ENCODE results near the gene ASTL. TPM values are rescaled to one million over a fixed set of nuclear protein-coding genes. Genes with fewer than 3 reads are reported as not detected.
A peak's percentile ranks its signal among the peaks of the same experiment; 100 is the strongest.
"Not testable (repeated sequence)": the region's sequence is repeated elsewhere in the genome, so short reads cannot be mapped to it uniquely, and the experiment has no call there.

Gene ASTL
- total and polyA plus RNA-seq, 4 donors, result 0.27 to 0.33 (median 0.28) TPM; not detected in 1

DNA sequence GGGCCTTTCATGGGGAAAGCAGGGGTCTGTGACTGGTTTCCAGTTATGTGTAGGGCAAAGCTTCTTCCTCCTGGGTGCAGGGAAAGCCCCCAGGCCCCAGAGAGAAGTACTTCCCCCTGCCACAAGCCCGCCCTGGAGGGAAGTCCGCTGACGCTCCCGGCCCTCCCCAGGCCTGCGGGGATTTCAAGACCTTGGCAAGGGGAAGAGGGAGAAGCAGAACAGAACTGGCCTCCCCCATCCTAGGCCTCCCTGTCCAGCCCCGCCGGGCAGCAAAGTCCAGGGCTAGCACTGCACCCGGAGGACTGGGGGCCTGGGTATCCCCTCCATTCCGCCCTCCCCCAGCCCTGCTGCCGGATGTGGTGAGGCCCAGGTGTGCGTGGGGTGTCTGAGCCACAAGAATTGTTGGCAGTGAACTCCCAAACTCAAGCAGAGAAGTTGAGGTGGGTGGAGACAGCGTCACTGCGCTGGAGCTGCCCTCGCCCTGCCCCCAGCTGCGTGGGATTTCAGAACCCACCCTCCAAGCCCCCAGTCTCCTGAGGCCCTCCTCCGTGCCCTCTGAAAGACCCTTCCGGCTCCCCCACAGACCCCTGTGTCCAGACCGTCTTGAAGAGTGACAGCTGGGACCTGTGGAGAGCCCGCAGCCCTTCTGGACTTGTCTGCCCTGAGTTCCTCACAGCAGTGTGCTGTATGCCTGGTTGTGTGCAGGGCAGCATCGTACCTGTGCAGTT, 8.0 kb upstream of the ASTL start:
- DNase-seq (ENCODE audit: low read depth in 4 of 6, low spot score in 6 of 6), result no peak
- peaks cover 10% of the 10 kb centered on the region for H3K36me3 ChIP-seq (ENCODE audit: control insufficient read depth, insufficient read depth, low read length)

DNA sequence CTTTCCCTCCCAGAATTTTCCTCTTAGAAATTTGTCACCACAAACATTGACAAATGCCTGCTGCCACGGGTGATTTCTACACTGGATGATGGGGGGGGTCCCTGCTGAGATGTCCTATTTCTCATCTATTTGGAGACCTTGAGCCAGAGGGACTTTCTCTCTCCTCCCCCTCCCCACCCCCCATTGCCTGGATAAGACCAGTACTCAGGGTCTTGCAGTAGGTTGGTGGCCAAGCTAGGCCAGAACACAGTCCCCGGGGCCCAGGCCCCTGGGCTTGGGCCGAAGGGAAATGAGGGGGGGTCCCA, 7.5 kb upstream of the ASTL start:
- DNase-seq (ENCODE audit: low read depth in 4 of 6, low spot score in 6 of 6), result no peak
- WGBS (ENCODE audit: insufficient coverage), result 71% methylated on average over 2 of the region's 3 CpGs
- Histone ChIP-seq H3K27me3 (ENCODE audit: control insufficient read depth, insufficient read depth, low read length) (peaks cover 29% of the 10 kb centered on the region), H3K27ac (ENCODE audit: low read depth, low read length) (no peak overlapping the region), H3K36me3 (ENCODE audit: control insufficient read depth, insufficient read depth, low read length) (peaks cover 10% of the 10 kb centered on the region), H3K4me3 (ENCODE audit: low read depth, low read length) (no peak overlapping the region), H3K9me3 (ENCODE audit: control insufficient read depth, insufficient read depth, low read length) (no peaks in the 10 kb centered on the region), H3K4me1 (ENCODE audit: control insufficient read depth, insufficient read depth, low read length) (peaks cover 49% of the 10 kb centered on the region)

More for the DNA sequence above, 8.0 kb upstream of the ASTL start:
- Histone ChIP-seq H3K4me3 (ENCODE audit: low read depth, low read length) (no peak overlapping the region), H3K27ac (ENCODE audit: low read depth, low read length) (no peak overlapping the region), H3K4me1 (ENCODE audit: control insufficient read depth, insufficient read depth, low read length) (peaks cover 49% of the 10 kb centered on the region), H3K27me3 (ENCODE audit: control insufficient read depth, insufficient read depth, low read length) (peaks cover 29% of the 10 kb centered on the region), H3K9me3 (ENCODE audit: control insufficient read depth, insufficient read depth, low read length) (no peaks in the 10 kb centered on the region)
- 80% methylated on average over 13 of the region's 20 CpGs for WGBS (ENCODE audit: insufficient coverage)

DNA sequence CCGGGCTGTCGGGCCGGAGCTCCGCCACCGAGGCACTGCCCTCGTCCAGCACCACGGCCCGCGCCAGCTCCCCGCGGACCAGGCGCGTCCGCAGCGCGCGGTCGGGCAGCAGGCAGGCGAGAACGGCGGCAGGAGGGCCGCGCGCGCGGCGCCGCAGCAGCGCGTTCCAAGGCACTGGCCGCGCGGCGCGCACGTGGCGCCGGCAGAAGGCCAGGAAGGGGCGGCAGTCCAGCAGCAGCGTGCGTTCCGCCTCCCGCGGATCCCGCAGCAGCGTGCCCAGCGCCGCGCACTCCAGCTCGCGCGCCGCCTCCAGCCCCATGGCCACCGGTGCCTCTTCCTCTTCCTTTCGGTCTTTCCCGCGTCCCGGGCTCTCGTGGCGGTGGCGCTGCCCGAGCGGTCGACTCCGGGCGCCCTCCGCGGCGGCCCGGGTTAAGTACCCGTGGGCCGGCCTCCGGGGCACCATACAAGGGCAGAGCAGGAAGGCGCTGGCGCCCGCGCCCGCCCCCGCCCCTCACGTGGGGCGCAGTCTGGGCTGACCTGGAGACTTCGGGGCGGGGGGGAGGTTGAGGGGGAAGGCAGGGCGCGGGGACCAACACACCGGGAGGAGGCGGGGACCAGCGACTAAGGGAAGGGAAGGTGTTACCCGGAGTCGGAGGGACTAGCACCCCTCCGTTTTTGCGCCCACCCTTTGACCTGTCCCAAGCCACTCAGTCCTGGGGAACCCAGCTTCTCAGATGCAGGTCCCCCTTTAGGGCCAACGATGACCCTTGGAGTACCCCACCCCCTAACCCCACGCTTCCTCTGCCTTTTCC, 6.9 kb upstream of the ASTL start, which contains the start of gene DUSP2:
Gene DUSP2 (minus strand): TSS at position 405 of the 812 bp plus-strand sequence. CDS start 86 bp downstream, at position 319.
- H3K36me3 ChIP-seq (ENCODE audit: control insufficient read depth, insufficient read depth, low read length), result peaks cover 10% of the 10 kb centered on the region
- H3K4me1 ChIP-seq (ENCODE audit: control insufficient read depth, insufficient read depth, low read length), result peaks cover 49% of the 10 kb centered on the region
- peak in 4 of 6 donors; percentile 46 to 89 (median 69) for DNase-seq (ENCODE audit: low read depth in 4 of 6, low spot score in 6 of 6)
- H3K9me3 ChIP-seq (ENCODE audit: control insufficient read depth, insufficient read depth, low read length), result no peaks in the 10 kb centered on the region
- peak within 1 kb of the TSS; percentile 37 for H3K4me3 ChIP-seq (ENCODE audit: low read depth, low read length)
- peaks cover 29% of the 10 kb centered on the region for H3K27me3 ChIP-seq (ENCODE audit: control insufficient read depth, insufficient read depth, low read length)
- H3K27ac ChIP-seq (ENCODE audit: low read depth, low read length), result no peak within 1 kb of the TSS
- WGBS (ENCODE audit: insufficient coverage), result 2% methylated on average over 90 of the region's 94 CpGs

DNA sequence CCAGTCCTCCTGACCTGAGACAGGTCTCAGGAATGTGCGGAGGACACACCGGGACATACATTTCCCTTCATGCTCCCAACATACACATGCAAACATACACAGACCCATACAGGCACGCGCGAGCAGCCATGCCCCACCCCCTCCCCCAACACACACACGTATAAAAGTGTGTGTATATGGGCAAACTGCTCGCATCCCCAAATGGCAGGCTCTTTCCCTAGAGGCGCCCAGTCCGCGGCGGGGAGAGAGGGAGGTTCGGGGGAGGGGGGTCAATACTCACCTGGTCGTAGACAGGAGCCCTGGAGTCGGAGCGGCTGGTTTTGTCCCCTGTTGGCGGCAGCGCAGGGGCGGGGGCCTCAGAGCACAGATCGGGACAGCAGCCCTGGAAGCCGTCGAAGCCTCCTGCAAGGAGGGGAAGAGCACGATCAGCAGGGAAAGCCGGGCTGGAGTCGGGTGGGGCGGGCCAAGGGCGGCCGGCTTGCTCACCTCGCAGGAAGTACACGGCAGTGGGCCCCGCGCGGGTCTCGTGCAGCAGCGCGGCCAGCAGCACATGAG, 6.3 kb upstream of the ASTL start:
- peak overlapping the region; percentile 37 for H3K4me3 ChIP-seq (ENCODE audit: low read depth, low read length)
- H3K9me3 ChIP-seq (ENCODE audit: control insufficient read depth, insufficient read depth, low read length), result no peaks in the 10 kb centered on the region
- peaks cover 49% of the 10 kb centered on the region for H3K4me1 ChIP-seq (ENCODE audit: control insufficient read depth, insufficient read depth, low read length)
- WGBS (ENCODE audit: insufficient coverage), result 3% methylated on average over 29 of the region's 35 CpGs
- H3K36me3 ChIP-seq (ENCODE audit: control insufficient read depth, insufficient read depth, low read length), result peaks cover 10% of the 10 kb centered on the region
- H3K27ac ChIP-seq (ENCODE audit: low read depth, low read length), result no peak overlapping the region
- H3K27me3 ChIP-seq (ENCODE audit: control insufficient read depth, insufficient read depth, low read length), result peaks cover 29% of the 10 kb centered on the region
- peak in 1 of 6 donors; percentile 61 for DNase-seq (ENCODE audit: low read depth in 4 of 6, low spot score in 6 of 6)

DNA sequence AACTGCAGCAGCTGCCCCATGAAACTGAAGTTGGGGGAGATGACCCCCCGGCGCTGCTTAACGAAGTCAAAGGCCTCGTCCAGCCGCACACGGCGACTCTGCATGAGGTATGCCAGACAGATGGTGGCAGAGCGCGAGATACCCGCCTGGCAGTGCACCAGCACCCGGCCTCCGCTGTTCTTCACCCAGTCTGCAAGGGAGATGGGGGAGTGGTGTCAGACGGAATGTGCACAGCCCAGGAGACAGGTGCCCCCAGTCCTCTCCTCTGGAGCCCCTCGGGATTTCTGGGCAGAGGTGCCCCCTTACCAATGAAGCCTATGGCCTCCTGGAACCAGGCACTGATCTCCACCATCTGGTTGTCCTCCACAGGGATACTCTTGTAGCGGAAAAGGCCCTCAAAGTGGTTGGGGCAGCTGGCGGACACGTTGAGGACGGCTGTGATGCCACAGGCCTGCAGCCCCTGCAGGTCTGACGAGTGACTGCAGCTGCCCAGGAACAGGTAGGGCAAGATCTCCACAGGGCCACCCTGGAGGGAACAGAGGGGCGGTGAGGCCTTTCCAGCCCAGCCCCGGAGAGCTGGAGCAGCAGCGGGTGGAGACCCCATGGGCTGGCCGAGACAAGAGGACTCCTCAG, 5.7 kb upstream of the ASTL start:
- H3K4me1 ChIP-seq (ENCODE audit: control insufficient read depth, insufficient read depth, low read length), result peaks cover 48% of the 10 kb centered on the region
- H3K4me3 ChIP-seq (ENCODE audit: low read depth, low read length), result peak overlapping the region; percentile 37
- DNase-seq (ENCODE audit: low read depth in 4 of 6, low spot score in 6 of 6), result peak in 1 of 6 donors; percentile 15
- no peak overlapping the region for H3K27ac ChIP-seq (ENCODE audit: low read depth, low read length)
- H3K9me3 ChIP-seq (ENCODE audit: control insufficient read depth, insufficient read depth, low read length), result no peaks in the 10 kb centered on the region
- peaks cover 28% of the 10 kb centered on the region for H3K27me3 ChIP-seq (ENCODE audit: control insufficient read depth, insufficient read depth, low read length)
- H3K36me3 ChIP-seq (ENCODE audit: control insufficient read depth, insufficient read depth, low read length), result peaks cover 10% of the 10 kb centered on the region
- 73% methylated on average over 21 of the region's 23 CpGs for WGBS (ENCODE audit: insufficient coverage)

DNA sequence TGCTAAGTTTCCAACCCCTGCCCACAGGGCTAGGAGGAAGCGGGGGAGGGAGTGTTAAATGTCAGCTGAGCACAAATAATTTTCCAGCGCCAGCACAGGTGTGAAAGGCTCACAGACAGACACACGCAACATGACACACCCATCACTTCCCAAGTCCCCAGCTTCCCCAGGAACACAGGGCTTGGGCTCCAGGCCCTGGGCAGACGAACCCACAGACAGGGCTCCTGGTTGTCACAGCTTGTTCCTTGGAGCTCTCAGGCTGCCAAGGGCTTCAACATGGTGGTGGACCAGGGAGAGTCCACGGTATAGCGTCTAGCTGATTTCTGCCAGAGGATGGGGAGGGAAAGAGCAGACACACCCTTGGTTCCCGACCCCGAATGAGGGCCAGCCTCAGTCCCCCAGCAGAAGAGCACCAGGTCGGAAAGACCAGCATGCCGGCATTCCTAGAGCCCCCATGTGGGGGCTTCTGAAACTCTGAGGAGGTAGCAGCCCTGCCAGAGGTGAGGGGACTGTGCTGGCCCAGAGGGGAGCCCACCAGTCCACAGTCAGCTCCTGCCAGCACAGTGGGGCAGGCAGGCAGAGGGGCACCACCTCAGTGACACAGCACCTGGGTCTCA, 5.0 kb upstream of the ASTL start:
- Histone ChIP-seq H3K9me3 (ENCODE audit: control insufficient read depth, insufficient read depth, low read length) (no peaks in the 10 kb centered on the region), H3K36me3 (ENCODE audit: control insufficient read depth, insufficient read depth, low read length) (peaks cover 10% of the 10 kb centered on the region), H3K27ac (ENCODE audit: low read depth, low read length) (no peak overlapping the region), H3K4me3 (ENCODE audit: low read depth, low read length) (no peak overlapping the region), H3K4me1 (ENCODE audit: control insufficient read depth, insufficient read depth, low read length) (peaks cover 42% of the 10 kb centered on the region), H3K27me3 (ENCODE audit: control insufficient read depth, insufficient read depth, low read length) (peaks cover 22% of the 10 kb centered on the region)
- WGBS (ENCODE audit: insufficient coverage), result 84% methylated on average over 7 of the region's 10 CpGs
- no peak for DNase-seq (ENCODE audit: low read depth in 4 of 6, low spot score in 6 of 6)

DNA sequence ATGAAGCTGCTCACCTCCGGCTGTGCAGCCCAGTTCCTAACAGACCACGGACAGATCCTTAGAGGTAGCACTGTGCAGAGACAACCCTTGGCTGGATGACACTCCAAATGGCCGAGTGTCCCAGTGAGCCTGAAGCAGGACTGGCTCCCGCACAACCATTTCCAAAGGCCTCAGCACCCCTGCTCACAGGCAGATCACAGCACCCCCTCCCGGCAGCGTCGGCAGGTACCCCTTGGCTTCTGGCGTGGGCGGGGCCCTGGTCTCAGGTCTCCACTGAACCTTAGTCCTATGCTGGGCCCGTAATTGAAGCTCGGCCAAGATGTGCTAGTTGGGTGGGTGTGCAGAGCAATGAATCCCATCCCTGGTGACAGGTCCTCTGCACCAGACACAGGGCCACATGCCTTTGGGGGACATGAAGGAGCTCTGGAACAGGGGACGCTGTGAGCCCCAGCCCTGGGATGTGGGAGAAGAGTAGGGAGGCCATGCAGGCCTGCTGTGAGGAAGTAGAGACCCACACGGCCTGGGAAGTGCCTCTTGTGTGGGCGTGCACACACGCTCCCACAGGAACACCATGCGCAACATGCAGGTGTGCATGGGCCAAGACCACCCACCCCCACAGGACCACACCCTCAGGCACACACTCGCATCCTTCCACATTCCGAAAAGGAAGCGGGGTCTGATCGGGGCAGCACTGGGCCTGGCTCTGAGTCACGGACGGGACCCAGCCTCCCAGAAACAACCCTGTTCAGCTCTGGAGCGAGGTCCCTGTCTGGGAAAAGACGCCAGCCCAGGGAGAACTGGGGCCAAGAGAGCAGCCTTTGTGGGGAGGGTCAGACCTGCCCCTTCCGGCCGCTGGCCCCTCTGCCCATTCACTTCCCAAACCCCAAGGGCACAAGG, 4.2 kb upstream of the ASTL start:
- H3K27ac ChIP-seq (ENCODE audit: low read depth, low read length), result no peak overlapping the region
- peaks cover 17% of the 10 kb centered on the region for H3K27me3 ChIP-seq (ENCODE audit: control insufficient read depth, insufficient read depth, low read length)
- peaks cover 10% of the 10 kb centered on the region for H3K36me3 ChIP-seq (ENCODE audit: control insufficient read depth, insufficient read depth, low read length)
- no peaks in the 10 kb centered on the region for H3K9me3 ChIP-seq (ENCODE audit: control insufficient read depth, insufficient read depth, low read length)
- 83% methylated on average over 24 of the region's 26 CpGs for WGBS (ENCODE audit: insufficient coverage)
- H3K4me3 ChIP-seq (ENCODE audit: low read depth, low read length), result no peak overlapping the region
- peaks cover 33% of the 10 kb centered on the region for H3K4me1 ChIP-seq (ENCODE audit: control insufficient read depth, insufficient read depth, low read length)
- no peak for DNase-seq (ENCODE audit: low read depth in 4 of 6, low spot score in 6 of 6)

DNA sequence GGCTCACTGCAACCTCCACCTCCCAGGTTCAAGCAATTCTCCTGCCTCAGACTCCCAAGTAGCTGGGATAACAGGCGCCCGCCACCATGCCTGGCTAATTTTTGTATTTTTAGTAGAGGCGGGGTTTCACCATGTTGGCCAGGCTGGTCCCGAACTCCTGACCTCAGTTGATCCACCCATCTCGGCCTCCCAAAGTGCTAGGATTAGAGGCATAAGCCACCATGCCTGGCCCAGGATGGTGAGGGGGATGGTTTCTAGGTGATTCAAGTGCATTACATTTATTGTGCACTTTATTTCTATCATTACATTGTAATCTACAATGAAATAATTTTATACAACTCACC, 3.3 kb upstream of the ASTL start:
- not testable (repeated sequence) for DNase-seq (ENCODE audit: low read depth in 4 of 6, low spot score in 6 of 6); H3K4me3 ChIP-seq (ENCODE audit: low read depth, low read length); H3K36me3 ChIP-seq (ENCODE audit: control insufficient read depth, insufficient read depth, low read length); H3K27ac ChIP-seq (ENCODE audit: low read depth, low read length); H3K9me3 ChIP-seq (ENCODE audit: control insufficient read depth, insufficient read depth, low read length)
- Histone ChIP-seq H3K27me3 (ENCODE audit: control insufficient read depth, insufficient read depth, low read length) (peaks cover 14% of the 10 kb centered on the region), H3K4me1 (ENCODE audit: control insufficient read depth, insufficient read depth, low read length) (peaks cover 27% of the 10 kb centered on the region)
- WGBS (ENCODE audit: insufficient coverage), result 100% methylated on average over 1 of the region's 5 CpGs
